ENCODE measurements around the gene RPL37.
A peak's percentile ranks its signal among the peaks of the same experiment; 100 is the strongest.
"Not testable (repeated sequence)": the region's sequence is repeated elsewhere in the genome, so short reads cannot be mapped to it uniquely, and the experiment has no call there.

RPL37 gene

GRCh38 chr5:40797273-40798011, 37.6 kb downstream of the RPL37 start:
- peak in 48 of 58 donors; percentile 8 to 77 (median 53) for DNase-seq

GRCh38 chr5:40796487-40796889, 38.5 kb downstream of the RPL37 start:
- DNase-seq: no peak

GRCh38 chr5:40794877-40795276, 40.1 kb downstream of the RPL37 start:
- not testable (repeated sequence) for DNase-seq

GRCh38 chr5:40794340-40794739, 40.7 kb downstream of the RPL37 start:
- DNase-seq: not testable (repeated sequence)

- not testable (repeated sequence) for DNase-seq
Measured at GRCh38 chr5:40792691-40793090, 42.3 kb downstream of the RPL37 start.

GRCh38 chr5:40791715-40792139, 43.3 kb downstream of the RPL37 start:
- no peak for DNase-seq

GRCh38 chr5:40790947-40791593, 44.0 kb downstream of the RPL37 start:
- no peak for DNase-seq

- DNase-seq: not testable (repeated sequence)
Measured at GRCh38 chr5:40788941-40789340, 46.1 kb downstream of the RPL37 start.

GRCh38 chr5:40787986-40788385, 47.0 kb downstream of the RPL37 start:
- no peak for DNase-seq

- DNase-seq: not testable (repeated sequence)
Measured at GRCh38 chr5:40786664-40787063, 48.4 kb downstream of the RPL37 start.

- DNase-seq: no peak
Measured at GRCh38 chr5:40784916-40785315, 50.1 kb downstream of the RPL37 start.

- DNase-seq: no peak
Measured at GRCh38 chr5:40784027-40784653, 50.9 kb downstream of the RPL37 start.

- no peak for DNase-seq
Measured at GRCh38 chr5:40781843-40782409, 53.1 kb downstream of the RPL37 start.

GRCh38 chr5:40780858-40781257, 54.2 kb downstream of the RPL37 start:
- DNase-seq: no peak

GRCh38 chr5:40780199-40780598, 54.8 kb downstream of the RPL37 start:
- DNase-seq: no peak

GRCh38 chr5:40779561-40779960, 55.5 kb downstream of the RPL37 start:
- DNase-seq: no peak

- no peak for DNase-seq
Measured at GRCh38 chr5:40778133-40778532, 56.9 kb downstream of the RPL37 start.

GRCh38 chr5:40776658-40776977, 58.4 kb downstream of the RPL37 start:
- no peak for DNase-seq

- DNase-seq: no peak
Measured at GRCh38 chr5:40775846-40776657, 59.0 kb downstream of the RPL37 start.
